Fibroblast of peridontal ligament (primary cell): ENCODE measurements around the gene ORM2.
A peak's percentile ranks its signal among the peaks of the same experiment; 100 is the strongest.
"Not testable (repeated sequence)": the region's sequence is repeated elsewhere in the genome, so short reads cannot be mapped to it uniquely, and the experiment has no call there.

Source experiments
- DNase-seq: peaks from one replicate; pipeline ENCODE4 v3.0.0-alpha.2; 2010; ENCODE audit errors: extremely low read depth

ORM2 gene

DNA sequence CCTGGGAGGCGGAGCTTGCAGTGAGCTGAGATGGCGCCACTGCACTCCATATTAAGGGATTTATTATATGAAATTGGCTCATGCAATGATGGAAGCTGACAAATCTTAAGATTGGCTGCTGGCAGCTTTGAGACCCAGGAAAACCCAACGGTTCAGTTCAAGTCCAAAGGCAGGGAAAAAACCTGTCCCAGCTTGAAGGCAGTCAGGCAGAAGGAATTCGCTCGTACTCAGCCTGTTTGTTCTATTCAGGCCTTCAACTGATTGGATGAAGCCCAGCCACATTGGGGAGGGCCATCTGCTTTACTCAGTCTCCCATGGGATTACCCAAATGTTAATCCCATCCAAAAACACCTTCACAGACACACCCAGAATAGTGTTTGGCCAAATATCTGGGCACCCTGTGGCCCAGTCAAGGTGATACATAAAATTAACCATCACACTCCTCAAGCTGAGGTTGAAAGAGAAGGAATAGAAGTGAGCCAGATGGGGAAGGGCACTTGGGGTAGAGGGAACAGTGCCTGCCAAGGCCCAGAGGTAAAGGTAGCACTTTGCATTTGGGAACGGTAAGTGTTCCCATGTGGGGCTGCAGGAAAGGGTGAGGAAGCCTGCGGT, 15.3 kb upstream of the ORM2 start:
- DNase-seq = no peak

DNA sequence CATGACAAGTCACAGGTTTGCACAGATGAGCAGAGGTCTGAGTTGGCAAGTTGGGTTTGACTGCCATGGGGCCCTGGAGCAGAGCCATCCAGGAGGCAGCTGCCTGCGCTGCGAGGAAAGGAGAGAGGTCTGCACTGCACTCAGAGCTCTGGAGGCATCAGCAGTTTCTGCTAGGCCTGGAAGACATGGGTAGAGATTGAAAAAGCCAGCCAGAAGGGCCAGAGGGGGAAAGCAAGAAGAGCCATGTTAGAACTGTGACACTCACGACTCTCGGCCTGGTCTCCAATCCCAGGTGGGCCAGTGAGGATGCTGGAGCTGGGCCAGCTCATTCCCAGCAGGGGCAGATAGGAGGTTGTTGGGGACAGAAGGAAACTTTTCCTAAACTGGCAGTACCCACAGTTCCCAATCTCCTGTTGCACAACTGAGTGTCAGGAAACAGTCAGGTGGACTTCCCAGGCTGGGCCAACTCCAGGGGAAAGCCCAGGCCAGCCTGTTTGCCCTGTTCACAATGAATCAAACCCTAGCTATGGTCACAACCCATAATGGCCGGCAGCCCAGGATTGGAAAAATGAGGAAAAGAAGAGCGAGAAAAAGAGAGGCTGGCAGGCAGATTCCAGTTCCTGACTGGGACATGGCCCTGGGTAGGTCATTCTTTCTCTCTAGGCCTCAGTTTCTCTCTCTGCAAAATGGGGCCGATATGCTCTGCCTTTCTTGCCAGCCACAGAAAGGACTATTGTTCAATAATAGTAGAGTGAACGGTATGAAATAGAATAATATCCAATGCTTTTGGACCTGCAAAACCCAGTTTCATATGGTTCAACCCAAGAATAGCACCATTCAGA, 14.6 kb upstream of the ORM2 start:
- no peak for DNase-seq

DNA sequence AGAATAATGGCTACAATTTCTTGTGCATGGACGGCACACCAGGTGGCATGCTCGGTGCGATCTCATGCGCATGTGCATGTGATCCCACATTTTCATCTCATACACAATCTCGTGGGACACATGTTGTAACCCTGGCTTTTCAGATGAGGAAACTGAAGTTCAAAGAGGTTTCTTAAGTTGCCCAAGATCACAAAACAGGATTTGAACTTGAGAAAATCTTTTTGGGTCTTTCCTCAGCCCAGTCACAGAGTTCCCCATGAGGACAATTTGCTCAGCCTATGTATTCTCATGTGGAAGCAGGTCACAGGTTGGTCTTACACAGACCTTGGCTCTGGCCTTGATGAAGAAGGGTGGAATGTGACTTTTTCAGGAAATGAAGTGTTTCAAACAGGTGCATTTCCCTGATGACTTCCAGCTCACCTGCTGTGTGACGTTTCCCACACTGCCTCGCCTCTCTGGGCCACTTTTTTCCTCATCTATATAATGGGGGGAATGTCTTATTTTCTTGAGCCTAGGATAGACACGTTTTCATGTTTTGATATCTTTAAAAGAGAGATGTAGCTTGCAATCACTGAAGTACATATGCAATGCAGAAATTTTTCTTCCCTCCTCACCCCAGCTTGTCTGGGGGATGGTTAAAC, 13.8 kb upstream of the ORM2 start:
- no peak for DNase-seq

DNA sequence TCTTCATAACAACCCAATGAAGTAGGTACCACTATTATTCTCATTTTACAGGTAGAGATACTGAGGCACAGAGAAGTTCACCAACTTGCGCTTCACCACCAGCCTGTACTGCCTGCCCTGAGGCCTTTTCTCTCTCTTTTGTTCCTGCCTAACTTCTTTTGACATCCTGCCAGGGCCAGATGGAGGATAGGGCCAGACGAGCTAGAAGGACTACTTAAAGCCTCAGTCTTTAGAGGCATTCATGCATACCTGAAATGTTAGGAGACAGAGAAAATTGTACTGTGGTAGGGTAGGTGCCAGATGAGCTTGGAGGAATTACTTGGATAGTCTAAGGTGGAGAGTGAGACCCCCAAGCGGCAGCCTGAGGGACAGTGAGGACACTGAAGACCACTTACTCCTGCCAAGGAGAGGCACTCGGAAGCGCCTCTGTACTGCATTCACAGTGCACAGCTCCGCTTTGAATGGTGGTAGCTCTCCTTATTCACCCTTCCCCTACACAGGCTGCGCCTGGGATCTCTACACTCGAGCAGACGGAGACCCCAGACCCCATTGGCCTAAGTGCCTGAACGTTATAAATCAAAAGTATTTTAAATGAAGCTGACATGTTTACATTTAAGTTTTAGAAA, 13.0 kb upstream of the ORM2 start:
- no peak for DNase-seq

DNA sequence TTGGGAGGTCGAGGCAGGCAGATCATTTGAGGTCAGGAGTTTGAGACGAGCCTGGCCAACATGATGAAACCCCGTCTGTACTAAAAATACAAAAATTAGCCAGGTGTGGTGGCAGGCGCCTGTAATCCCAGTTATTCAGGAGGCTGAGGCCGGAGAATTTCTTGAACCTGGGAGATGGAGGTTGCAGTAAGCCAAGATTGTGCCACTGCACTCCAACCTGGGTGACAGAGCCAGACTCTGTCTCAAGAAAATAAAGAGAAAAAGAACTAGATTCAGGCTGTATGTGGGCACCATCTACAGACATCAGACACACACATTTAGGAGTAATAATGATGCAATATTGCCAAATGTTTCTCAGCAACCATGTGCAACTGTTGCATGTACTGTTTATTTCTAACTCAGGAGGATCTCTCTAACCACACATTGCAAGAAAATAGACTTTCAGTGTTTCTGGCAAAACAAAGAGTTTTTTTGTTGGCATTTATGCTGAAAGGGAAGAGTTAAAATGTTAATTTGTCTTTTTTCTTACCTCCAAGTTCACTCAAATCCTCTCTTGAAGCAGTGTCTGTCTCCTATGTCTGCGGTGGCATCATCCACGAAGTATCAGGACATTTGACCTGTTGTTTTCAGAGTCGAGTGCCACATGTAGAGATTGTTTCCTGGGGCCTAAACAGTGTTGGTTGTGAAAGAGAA, 11.9 kb upstream of the ORM2 start:
- peak; percentile 93 for DNase-seq

DNA sequence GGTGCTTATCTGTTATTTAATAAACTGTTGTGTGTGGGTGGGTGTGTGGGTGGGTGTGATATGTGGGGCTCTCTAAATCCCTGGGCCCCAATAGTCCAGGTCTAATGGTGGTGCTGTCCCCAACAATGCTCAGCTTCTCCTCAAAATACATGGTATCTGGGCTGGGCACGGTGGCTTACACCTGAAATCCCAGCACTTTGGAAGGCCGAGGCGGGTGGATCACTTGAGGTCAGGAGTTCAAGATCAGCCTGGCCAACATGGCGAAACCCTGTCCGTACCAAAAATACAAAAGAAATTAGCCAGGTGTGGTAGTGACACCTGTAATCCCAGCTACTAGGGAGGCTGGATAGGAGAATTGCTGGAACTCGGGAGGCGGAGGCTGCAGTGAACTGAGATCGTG, 11.3 kb upstream of the ORM2 start:
- no peak for DNase-seq

DNA sequence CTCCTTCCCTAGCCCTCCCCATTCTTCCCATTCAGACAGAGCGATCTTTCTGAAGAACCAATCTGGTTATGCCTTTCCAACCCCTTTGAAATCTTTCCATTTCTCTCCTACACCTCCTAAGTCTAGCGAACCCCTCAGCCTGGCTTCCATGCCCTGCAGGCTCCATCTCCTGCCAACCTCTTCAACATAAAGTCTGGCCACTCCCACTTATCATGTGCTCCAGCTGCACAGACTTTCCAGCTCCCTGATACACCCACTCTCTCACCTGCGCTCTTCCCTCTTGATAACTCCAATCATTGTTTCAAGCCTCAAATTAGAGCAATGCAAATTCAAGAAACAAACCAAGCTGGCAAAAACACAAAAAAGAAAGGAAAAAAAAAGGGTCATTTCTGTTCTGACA, 10.5 kb upstream of the ORM2 start:
- no peak for DNase-seq

DNA sequence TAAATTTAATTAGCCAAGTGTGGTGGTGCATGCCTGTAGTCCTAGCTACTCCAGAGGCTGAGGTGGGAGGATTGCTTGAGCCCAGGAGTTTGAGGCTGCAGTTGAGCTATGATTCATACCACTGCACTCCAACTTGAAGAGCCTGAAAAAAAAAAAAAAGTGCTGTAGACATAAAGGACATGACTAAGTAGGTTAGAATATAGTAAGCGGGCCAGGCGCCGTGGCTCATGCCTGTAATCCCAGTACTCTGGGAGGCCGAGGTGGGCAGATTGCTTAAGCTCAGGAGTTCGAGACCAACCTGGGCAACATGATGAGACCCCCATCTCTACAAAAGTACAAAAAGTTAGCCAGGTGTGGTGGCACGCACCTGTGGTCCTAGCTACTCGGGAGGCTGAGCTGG, 9.0 kb upstream of the ORM2 start:
- DNase-seq = peak; percentile 58

DNA sequence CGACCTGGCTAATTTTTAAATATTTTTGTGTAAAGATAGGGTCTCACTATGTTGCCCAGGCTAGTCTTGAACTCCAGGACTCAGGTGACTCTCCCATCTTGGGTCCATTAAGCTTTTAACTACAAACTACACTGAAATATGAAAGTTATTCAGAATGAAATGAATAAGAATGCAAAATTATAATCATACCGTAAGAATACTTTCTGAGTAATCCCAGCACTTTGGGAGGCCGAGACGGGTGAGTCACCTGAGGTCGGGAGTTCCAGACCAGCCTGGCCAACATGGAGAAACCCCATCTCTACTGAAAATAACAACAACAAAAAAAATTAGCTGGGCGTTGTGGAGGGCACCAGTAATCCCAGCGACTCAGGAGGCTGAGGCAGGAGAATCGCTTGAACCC, 7.9 kb upstream of the ORM2 start:
- DNase-seq = peak; percentile 62

DNA sequence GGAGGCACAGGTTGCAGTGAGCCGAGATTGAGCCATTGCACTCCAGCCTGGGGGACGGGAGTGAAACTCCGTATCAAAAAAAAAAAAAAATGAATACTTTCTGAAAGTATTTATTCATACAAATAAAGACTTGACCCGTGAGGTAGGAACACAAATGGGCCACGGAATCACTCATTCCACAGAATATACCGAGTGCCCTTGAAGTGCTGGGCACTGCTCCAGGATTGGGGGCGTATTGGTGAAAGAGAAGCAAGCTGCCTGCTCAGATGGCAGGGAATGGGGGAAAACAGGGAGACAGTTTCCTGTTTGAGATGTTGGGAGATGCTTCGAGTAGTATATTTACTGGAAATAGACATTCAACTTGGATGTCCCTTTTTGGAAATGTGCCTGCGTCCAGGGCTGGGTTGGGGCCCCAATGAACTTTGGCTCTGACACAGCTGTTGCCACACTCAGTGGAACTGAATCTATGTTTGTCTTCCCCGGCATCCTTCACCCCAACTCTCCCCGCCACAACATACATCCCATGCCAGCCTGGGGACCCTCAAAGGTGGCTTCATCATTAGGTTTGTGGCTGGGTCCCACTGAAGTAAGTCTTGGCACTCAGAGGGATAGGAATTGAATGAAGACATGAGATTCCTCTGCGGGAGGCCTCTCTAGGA, 7.4 kb upstream of the ORM2 start:
- not testable (repeated sequence) for DNase-seq

DNA sequence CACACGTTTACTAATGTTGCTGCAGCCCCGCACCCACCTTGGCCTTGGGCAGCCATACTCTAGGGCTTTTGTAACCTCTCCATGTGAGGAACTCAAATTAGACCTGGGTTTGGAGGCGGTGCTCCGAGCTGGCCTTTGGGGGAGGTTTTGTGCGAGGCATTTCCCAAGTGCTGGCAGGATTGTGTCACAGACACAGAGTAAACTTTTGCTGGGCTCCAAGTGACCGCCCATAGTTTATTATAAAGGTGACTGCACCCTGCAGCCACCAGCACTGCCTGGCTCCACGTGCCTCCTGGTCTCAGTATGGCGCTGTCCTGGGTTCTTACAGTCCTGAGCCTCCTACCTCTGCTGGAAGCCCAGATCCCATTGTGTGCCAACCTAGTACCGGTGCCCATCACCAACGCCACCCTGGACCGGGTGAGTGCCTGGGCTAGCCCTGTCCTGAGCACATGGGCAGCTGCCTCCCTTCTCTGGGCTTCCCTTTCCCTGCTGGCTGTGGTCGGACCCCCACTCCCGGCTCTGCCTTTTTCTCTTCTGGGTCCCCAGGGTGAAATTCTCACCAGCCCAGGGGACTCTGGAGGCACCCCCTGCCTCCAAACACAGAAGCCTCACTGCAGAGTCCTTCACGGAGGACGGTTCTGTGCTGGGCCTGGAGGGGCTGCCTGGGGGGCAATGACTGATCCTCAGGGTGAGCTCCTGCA, 6.7 kb upstream of the ORM2 start, which contains the start of gene ORM1:
TSS of gene ORM1 (plus strand) at position 268 of the 701 bp plus-strand sequence. CDS start at position 304, 36 bp downstream.
- DNase-seq = not testable (repeated sequence)

DNA sequence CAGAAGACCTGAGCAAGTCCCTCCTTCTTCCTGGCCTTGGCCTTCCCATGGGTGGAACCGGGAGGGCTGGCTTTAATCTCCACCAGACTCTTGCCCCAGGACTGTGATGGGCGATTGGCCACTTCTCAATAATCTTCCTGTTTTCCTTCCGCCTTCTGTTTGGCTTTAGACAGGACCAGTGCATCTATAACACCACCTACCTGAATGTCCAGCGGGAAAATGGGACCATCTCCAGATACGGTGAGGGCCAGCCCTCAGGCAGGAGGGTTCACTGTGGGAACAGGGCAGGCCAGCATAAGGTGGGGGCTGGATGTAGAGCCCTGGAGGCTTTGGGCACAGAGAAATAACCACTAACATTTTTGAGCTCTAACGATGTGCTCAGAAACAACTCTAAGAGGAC, 5.8 kb upstream of the ORM2 start:
- DNase-seq = not testable (repeated sequence)

DNA sequence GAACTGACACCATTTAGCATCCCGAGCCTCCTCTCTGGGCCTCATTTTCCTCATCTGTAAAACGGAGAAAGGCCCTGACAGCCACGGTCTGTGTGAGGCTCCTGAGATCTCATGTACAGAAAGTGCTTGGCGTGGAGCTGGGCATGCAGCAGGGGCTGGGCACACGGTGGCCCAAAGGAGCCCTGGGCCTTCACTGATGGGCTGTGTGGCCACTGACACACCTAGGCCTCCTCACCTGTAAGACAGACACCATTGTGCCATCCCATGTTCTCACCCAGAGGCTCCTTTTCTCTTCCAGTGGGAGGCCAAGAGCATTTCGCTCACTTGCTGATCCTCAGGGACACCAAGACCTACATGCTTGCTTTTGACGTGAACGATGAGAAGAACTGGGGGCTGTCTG, 5.2 kb upstream of the ORM2 start:
- no peak for DNase-seq

DNA sequence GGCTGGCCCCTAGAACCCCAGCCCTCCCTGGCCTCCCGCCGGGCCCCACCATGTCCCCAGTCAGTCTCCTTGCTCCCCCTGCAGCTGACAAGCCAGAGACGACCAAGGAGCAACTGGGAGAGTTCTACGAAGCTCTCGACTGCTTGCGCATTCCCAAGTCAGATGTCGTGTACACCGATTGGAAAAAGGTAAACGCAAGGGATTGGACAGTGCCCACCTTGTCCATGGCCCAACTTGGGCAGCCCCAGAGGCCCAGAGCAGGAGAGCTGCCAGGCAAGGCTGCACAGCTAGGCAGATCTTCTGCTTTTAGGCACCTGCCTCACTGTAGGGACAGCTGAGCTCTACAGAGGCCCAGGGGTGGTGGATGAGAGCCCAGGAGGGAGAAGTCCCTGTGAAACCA, 4.7 kb upstream of the ORM2 start:
- not testable (repeated sequence) for DNase-seq

DNA sequence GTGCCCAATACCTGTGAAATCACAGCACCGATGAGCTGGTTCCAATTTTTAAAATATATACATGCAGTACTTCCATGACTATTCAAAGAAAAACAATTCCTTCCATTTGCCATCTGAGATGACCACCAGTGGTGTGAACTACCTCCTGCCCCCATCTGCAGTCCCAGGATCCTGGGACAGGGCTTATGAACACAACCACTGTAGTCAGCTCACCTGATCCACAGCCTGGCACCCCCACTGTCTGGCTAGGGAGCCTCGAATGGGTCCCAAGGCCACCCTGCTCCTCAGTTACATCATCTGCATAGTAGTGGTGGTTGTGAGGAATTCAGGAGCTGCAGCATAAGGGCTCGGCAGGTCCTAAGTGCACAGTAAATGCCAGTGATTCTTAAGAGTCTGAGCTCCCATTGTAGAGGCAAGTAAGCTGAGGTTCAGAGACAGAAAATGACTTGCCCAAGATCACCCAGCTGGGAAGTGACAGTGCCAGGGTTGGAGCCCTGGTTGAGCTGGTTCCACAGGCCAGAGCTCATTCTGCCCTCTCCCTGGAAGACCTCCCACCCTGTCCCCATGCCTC, 3.9 kb upstream of the ORM2 start:
- DNase-seq = not testable (repeated sequence)

DNA sequence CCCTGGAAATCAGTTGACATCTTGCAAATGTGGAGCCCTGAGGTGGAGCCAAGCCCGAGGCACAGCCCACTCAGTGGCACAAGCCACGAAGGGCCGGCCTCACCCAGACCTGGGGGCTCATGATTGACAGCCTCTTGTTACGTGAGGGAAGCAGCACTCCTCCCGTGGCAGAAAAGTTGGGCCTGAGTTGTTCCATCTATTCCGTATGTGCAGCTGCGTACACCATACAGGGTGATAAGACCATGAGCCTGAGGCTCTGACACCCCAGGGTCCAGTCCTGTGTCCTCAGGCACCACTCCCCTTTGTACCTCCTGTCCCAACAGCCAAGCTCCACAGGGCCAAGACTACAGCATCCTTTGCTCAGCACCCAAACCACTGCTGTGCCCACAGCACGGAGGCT, 1.9 kb upstream of the ORM2 start:
- no peak for DNase-seq

DNA sequence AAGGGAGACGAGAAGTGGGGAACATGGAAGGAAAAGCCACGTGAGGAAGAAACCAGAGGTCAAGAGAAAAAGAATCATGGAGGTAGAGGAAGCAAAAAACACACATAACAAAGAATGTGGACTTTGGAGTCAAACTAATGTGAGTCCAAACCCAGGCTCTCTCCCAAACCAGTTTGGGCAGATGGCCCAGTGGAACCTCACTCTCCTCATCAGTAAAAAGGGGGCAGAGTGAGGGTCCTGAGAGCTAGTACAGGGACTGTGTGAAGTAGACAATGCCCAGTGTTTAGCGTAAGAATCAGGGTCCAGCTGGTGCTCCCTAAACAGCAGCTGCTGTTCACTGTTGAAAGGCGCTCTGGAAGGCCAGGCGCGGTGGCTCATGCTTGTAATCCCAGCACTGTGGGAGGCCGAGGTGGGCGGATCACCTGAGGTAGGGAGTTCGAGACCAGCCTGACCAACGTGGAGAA, 1.3 kb upstream of the ORM2 start:
- not testable (repeated sequence) for DNase-seq

DNA sequence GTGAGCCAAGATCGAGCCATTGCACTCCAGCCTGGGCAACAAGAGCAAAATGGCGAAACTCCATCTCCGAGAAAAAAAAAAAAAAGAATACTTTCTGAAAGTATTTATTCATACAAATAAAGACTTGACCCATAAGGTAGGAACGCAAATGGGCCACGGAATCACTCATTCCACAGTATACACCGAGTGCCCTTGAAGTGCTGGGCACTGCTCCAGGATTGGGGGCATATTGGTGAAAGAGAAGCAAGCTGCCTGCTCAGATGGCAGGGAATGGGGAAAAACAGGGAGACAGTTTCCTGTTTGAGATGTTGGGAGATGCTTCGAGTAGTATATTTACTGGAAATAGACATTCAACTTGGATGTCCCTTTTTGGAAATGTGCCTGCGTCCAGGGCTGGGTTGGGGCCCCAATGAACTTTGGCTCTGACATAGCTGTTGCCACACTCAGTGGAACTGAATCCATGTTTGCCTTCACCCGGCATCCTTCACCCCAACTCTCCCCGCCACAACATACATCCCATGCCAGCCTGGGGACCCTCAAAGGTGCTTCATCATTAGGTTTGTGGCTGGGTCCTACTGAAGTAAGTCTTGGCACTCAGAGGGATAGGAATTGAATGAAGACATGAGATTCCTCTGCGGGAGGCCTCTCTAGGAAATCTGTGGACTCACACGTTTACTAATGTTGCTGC, 588 bp upstream of the ORM2 start:
- not testable (repeated sequence) for DNase-seq

DNA sequence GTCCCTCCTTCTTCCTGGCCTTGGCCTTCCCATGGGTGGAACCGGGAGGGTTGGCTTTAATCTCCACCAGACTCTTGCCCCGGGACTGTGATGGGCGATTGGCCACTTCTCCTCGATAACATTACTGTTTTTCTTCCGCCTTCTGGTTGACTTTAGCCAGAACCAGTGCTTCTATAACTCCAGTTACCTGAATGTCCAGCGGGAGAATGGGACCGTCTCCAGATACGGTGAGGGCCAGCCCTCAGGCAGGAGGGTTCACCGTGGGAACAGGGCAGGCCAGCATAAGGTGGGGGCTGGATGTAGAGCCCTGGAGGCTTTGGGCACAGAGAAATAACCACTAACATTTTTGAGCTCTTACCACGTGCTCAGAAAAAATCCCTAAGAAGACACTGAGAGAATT, 967 bp downstream of the ORM2 start:
- DNase-seq = no peak
